Osteocyte (in vitro differentiated cells): ENCODE measurements around the gene FABP2. TPM values are rescaled to one million over a fixed set of nuclear protein-coding genes. Genes with fewer than 3 reads are reported as not detected.

Experiments used
- DNase-seq: peaks from one replicate; pipeline ENCODE4 v3.0.0; 2021; ENCODE audit warnings: mixed read lengths; ENCODE audit not compliant: unreplicated experiment; ENCODE audit errors: extremely low spot score
- H3K27ac Mint-ChIP-seq: one replicate; pipeline ENCODE4 v1.8.0; 2021; ENCODE audit warnings: mild to moderate bottlenecking, mixed read lengths; ENCODE audit not compliant: unreplicated experiment
- H3K27me3 Mint-ChIP-seq: one replicate; pipeline ENCODE4 v1.8.0; 2021; ENCODE audit warnings: mixed read lengths; ENCODE audit not compliant: unreplicated experiment
- H3K36me3 Mint-ChIP-seq: one replicate; pipeline ENCODE4 v1.8.0; 2021; ENCODE audit warnings: mixed read lengths; ENCODE audit not compliant: unreplicated experiment
- H3K4me1 Mint-ChIP-seq: one replicate; pipeline ENCODE4 v1.8.0; 2021; ENCODE audit warnings: mixed read lengths; ENCODE audit not compliant: unreplicated experiment
- H3K4me3 Mint-ChIP-seq: one replicate; pipeline ENCODE4 v1.8.0; 2021; ENCODE audit warnings: mild to moderate bottlenecking, moderate library complexity, mixed read lengths; ENCODE audit not compliant: unreplicated experiment
- H3K9me3 Mint-ChIP-seq: one replicate; pipeline ENCODE4 v1.8.0; 2021; ENCODE audit warnings: mixed read lengths; ENCODE audit not compliant: unreplicated experiment
- total RNA-seq: library from RNA; stranded (reverse); gene quantifications from 2 replicates; pipeline ENCODE4 v1.2.1, GENCODE V29; 2021
- TF ChIP-seq, protein P1 (sequence below): fragments of 200-600 bp; sonication (generic); IDR thresholded peaks from 2 replicates; pipeline ENCODE4 v1.5.0; 2021; ENCODE audit warnings: antibody characterized with exemption, mild to moderate bottlenecking, moderate library complexity

The FABP2 gene
- total RNA-seq, 1 donor from 2014 or later: 0.13 TPM

DNA sequence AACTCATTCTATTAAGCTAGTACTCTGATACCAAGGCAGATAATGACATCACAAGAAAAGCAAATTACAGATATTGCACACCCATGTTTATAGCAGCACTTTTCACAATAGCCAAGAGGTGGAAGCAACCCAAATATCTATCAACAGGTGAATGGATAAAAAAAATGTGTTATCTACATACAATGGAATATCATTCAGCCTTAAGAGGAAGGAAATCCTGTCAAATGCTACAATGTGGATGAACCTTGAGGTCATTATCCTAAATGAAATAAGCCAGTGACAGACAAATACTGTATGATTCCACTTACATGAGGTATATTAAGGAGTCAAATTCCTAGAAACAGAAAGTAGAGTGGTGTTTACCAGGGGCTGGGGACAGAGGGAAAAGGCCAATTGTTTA lies 14.3 kb downstream of the FABP2 start:
- Mint-ChIP-seq H3K27me3 (no peaks in the 10 kb centered on the region), H3K27ac (no peak overlapping the region), H3K36me3 (no peaks in the 10 kb centered on the region), H3K4me1 (peaks cover 15% of the 10 kb centered on the region), H3K9me3 (no peaks in the 10 kb centered on the region), H3K4me3 (no peak overlapping the region)
- TF ChIP-seq, protein P1, sequence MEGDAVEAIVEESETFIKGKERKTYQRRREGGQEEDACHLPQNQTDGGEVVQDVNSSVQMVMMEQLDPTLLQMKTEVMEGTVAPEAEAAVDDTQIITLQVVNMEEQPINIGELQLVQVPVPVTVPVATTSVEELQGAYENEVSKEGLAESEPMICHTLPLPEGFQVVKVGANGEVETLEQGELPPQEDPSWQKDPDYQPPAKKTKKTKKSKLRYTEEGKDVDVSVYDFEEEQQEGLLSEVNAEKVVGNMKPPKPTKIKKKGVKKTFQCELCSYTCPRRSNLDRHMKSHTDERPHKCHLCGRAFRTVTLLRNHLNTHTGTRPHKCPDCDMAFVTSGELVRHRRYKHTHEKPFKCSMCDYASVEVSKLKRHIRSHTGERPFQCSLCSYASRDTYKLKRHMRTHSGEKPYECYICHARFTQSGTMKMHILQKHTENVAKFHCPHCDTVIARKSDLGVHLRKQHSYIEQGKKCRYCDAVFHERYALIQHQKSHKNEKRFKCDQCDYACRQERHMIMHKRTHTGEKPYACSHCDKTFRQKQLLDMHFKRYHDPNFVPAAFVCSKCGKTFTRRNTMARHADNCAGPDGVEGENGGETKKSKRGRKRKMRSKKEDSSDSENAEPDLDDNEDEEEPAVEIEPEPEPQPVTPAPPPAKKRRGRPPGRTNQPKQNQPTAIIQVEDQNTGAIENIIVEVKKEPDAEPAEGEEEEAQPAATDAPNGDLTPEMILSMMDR: no peak
- DNase-seq: no peak

DNA sequence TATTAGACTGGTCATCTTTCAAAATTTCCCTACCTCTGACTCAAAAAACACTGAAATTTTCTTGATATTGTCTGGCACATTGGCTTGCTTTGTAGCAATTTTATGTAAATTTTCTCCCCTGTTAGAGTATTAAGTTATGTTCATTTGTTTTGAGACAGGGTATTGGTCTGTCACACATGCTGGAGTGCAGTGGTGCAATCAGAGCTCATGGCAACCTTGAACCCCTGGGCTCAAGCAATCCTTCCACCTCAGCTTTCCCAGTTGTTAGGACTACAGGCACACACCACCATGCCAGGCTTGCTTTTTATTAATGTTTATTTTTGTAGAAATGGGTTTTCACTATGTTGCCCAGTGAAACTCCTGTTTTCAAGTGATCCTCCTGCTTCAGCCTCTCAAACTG lies 17.5 kb downstream of the FABP2 start:
- Mint-ChIP-seq H3K4me3 (no peak overlapping the region), H3K27me3 (no peaks in the 10 kb centered on the region), H3K27ac (no peak overlapping the region), H3K9me3 (no peaks in the 10 kb centered on the region), H3K4me1 (peaks cover 4% of the 10 kb centered on the region), H3K36me3 (no peaks in the 10 kb centered on the region)
- TF ChIP-seq, protein P1: no peak
- DNase-seq: no peak

DNA sequence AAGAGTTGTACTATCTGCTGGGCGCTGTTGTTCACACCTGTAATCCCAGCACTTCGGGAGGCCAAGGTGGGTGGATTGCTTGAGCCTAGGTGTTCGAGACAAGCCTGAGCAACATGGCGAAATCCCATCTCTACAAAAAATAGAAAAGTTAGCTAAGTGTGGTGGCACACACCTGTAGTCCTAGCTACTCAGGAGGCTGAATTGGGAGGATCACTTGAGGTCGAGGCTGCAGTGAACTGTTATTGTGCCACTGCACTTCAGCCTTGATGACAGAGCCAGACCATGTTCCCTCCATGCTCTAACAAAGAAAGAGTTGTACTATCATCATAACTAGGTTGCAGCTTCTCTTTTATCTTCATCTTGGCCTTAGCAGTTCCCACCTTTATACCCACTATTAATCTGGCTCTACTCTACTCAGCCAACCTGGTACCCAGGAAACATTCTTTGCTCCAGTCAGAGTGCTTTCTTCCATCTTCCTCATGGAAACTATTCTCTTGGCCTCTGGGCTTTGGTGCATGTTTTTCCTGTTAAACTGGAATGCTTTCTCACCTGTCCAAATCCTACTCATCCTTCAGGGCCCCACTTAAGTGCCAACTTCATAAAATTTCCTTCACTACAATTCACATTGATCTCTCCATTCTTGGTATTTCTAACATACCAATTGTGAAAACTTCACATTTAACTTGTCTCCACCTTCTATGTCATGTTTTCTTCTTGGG lies 18.2 kb downstream of the FABP2 start:
- DNase-seq: no peak
- Mint-ChIP-seq H3K4me1 (peaks cover 11% of the 10 kb centered on the region), H3K27ac (no peak overlapping the region), H3K9me3 (no peaks in the 10 kb centered on the region), H3K27me3 (no peaks in the 10 kb centered on the region), H3K4me3 (no peak overlapping the region), H3K36me3 (peaks cover 3% of the 10 kb centered on the region)
- TF ChIP-seq, protein P1: no peak

DNA sequence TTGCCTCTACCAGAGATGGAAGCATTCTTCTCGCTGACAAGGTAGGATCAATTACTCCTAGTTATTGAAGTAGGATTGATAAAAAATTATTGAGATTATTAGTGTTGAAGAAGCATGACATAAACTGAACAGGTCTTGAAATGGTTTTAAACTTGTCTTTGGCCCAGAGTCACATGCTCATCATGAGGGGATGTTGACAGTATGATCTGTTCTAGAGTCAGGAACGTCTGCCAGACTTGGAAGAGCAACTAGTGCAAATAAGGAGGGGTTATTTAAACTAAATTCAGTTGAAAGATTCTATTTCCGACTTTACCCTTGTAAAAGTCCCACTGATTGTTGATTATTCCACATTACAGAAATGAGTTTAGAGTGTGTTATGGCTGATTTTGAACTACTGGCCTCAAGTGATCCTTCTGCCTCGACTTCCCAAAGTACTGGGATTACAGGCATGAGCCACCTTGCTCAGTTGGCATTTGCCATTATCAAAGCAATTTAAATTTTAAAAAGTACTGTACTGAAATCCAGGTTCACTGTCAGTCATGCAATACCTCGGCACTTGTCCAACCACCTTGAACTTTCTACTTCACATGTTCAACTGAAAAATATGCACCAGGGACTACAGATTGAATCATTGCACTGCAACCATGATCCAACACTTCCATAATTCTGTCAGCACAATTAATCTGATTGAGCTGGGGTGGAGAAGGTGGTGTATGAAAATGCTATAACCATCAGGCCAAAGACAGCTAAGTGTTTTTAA lies 19.7 kb downstream of the FABP2 start:
- peaks cover 21% of the 10 kb centered on the region for H3K4me1 Mint-ChIP-seq
- H3K9me3 Mint-ChIP-seq: no peaks in the 10 kb centered on the region
- H3K36me3 Mint-ChIP-seq: peaks cover 9% of the 10 kb centered on the region
- TF ChIP-seq, protein P1: no peak
- no peaks in the 10 kb centered on the region for H3K27me3 Mint-ChIP-seq
- H3K4me3 Mint-ChIP-seq: no peak overlapping the region
- H3K27ac Mint-ChIP-seq: no peak overlapping the region
- DNase-seq: no peak
